ENCODE measurements around the gene MAGI2. TPM values are rescaled to one million over a fixed set of nuclear protein-coding genes. Genes with fewer than 3 reads are reported as not detected.

The MAGI2 gene
- polyA plus RNA-seq, 3 donors, result 0.03 to 0.11 TPM; not detected in 1

DNA sequence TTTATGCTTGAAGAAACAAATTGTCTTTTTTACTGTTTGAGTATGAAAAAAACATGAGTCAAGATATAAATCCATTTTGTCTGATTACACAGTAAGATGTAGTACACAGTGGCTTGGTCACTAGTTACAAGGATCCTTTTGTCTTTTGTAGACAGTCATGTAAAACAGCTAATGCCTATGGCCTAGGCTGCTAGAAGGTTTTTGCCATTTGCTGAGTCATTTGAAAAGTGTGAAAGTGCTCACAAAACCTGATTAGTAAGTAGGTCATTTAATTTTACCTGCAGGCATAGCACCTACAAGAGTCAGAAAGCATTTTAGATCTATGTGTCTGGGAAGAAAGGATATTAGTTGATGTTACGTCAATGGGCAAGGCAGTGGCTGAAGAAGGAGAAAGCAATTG is 819.4 kb downstream of the MAGI2 start:
- Histone ChIP-seq H3K9me3 (replicated peaks in 1 of 2; ENCODE audit: control insufficient read depth in 1 of 2, insufficient read depth in 1 of 2, low read length in 2 of 2) (peaks cover 8 to 20% of the 10 kb centered on the region in 2 donors), H3K4me2 (replicated peaks; ENCODE audit: extremely low read depth, low read length, poor library complexity, severe bottlenecking) (no peak overlapping the region), H2AFZ (ENCODE audit: insufficient read depth, low read depth, low read length, poor library complexity, severe bottlenecking) (no peak overlapping the region), H4K20me1 (ENCODE audit: insufficient read depth, low read length) (no peaks in the 10 kb centered on the region), H3K9ac (ENCODE audit: insufficient read depth, low read length, poor library complexity, severe bottlenecking) (no peak overlapping the region), H3K4me3 (replicated peaks in 1 of 3; ENCODE audit: low read depth in 2 of 3, low read length in 3 of 3) (no peak overlapping the region), H3K36me3 (replicated peaks in 1 of 2; ENCODE audit: control insufficient read depth in 1 of 2, insufficient read depth in 2 of 2, low read length in 2 of 2) (no peaks in the 10 kb centered on the region), H3K27me3 (ENCODE audit: control insufficient read depth in 2 of 2, insufficient read depth in 2 of 2, low read length in 2 of 2) (no peaks in the 10 kb centered on the region), H3K4me1 (ENCODE audit: control insufficient read depth in 1 of 2, insufficient read depth in 2 of 2, low read length in 2 of 2) (no peaks in the 10 kb centered on the region), H3K79me2 (ENCODE audit: insufficient read depth, low read length) (no peaks in the 10 kb centered on the region), H3K27ac (ENCODE audit: low read depth in 1 of 2, low read length in 2 of 2) (no peak overlapping the region)
- no peak for DNase-seq
- H3K4me1 Mint-ChIP-seq, result no peaks in the 10 kb centered on the region
- peaks cover 3 to 19% (median 8%) of the 10 kb centered on the region in 7 donors for H3K9me3 Mint-ChIP-seq
- TF ChIP-seq, protein P1, sequence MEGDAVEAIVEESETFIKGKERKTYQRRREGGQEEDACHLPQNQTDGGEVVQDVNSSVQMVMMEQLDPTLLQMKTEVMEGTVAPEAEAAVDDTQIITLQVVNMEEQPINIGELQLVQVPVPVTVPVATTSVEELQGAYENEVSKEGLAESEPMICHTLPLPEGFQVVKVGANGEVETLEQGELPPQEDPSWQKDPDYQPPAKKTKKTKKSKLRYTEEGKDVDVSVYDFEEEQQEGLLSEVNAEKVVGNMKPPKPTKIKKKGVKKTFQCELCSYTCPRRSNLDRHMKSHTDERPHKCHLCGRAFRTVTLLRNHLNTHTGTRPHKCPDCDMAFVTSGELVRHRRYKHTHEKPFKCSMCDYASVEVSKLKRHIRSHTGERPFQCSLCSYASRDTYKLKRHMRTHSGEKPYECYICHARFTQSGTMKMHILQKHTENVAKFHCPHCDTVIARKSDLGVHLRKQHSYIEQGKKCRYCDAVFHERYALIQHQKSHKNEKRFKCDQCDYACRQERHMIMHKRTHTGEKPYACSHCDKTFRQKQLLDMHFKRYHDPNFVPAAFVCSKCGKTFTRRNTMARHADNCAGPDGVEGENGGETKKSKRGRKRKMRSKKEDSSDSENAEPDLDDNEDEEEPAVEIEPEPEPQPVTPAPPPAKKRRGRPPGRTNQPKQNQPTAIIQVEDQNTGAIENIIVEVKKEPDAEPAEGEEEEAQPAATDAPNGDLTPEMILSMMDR (IDR thresholded peaks at IDR 0.05), result no peak
- no peaks in the 10 kb centered on the region for H3K27me3 Mint-ChIP-seq (ENCODE audit: low read depth in 3 of 3)
- H3K27ac Mint-ChIP-seq, result no peak overlapping the region
- no peaks in the 10 kb centered on the region for H3K36me3 Mint-ChIP-seq
- no peak overlapping the region for H3K4me3 Mint-ChIP-seq
- intact Hi-C loops (cut with micrococcal nuclease), result no loop called here
- 83% methylated on average over 1 of the region's 1 CpG for WGBS (ENCODE audit: insufficient coverage)

DNA sequence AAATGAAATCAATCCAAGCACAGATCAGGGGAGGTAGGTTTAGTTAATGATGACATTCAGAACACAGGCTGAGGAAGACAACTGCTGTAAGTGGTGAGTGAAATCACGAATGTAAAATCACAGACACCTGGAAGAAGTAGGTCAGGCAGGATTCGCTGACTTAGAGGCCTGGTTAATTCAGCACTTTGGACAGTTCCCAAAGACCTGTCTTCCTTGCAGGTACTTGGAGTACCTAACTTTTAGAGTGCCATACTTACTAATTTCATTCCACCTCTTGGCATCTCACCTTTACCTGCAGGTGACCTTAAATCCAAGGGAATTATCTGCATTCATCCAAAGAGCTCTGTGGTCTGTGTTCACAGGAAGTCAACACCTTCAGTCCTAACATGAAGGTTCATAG is 832.5 kb downstream of the MAGI2 start:
- H3K36me3 Mint-ChIP-seq, result no peaks in the 10 kb centered on the region
- no peak overlapping the region for H2AFZ ChIP-seq (ENCODE audit: insufficient read depth, low read depth, low read length, poor library complexity, severe bottlenecking)
- no peaks in the 10 kb centered on the region for H3K9me3 ChIP-seq (replicated peaks in 1 of 2; ENCODE audit: control insufficient read depth in 1 of 2, insufficient read depth in 1 of 2, low read length in 2 of 2)
- no peak overlapping the region for H3K4me3 Mint-ChIP-seq
- H3K27me3 Mint-ChIP-seq (ENCODE audit: low read depth in 3 of 3), result no peaks in the 10 kb centered on the region
- no peak for DNase-seq
- no peaks in the 10 kb centered on the region for H3K4me1 ChIP-seq (ENCODE audit: control insufficient read depth in 1 of 2, insufficient read depth in 2 of 2, low read length in 2 of 2)
- peaks cover 2 to 7% (median 4%) of the 10 kb centered on the region in 7 donors for H3K9me3 Mint-ChIP-seq
- no peaks in the 10 kb centered on the region for H4K20me1 ChIP-seq (ENCODE audit: insufficient read depth, low read length)
- no peaks in the 10 kb centered on the region for H3K36me3 ChIP-seq (replicated peaks in 1 of 2; ENCODE audit: control insufficient read depth in 1 of 2, insufficient read depth in 2 of 2, low read length in 2 of 2)
- no peaks in the 10 kb centered on the region for H3K4me1 Mint-ChIP-seq
- no peaks in the 10 kb centered on the region for H3K27me3 ChIP-seq (ENCODE audit: control insufficient read depth in 2 of 2, insufficient read depth in 2 of 2, low read length in 2 of 2)
- TF ChIP-seq, protein P1 (IDR thresholded peaks at IDR 0.05), result no peak
- no peak overlapping the region for H3K9ac ChIP-seq (ENCODE audit: insufficient read depth, low read length, poor library complexity, severe bottlenecking)
- H3K4me3 ChIP-seq (replicated peaks in 1 of 3; ENCODE audit: low read depth in 2 of 3, low read length in 3 of 3), result no peak overlapping the region
- no peak overlapping the region for H3K4me2 ChIP-seq (replicated peaks; ENCODE audit: extremely low read depth, low read length, poor library complexity, severe bottlenecking)
- intact Hi-C loops (cut with micrococcal nuclease), result no loop called here
- WGBS (ENCODE audit: insufficient coverage), result 79% methylated on average over 2 of the region's 2 CpGs
- H3K79me2 ChIP-seq (ENCODE audit: insufficient read depth, low read length), result no peaks in the 10 kb centered on the region
- no peak overlapping the region for H3K27ac ChIP-seq (ENCODE audit: low read depth in 1 of 2, low read length in 2 of 2)
- H3K27ac Mint-ChIP-seq, result no peak overlapping the region

All from CD14-positive monocyte (primary cell).